AG04449 (cell line): ENCODE measurements around the gene ERCC1.
A peak's percentile ranks its signal among the peaks of the same experiment; 100 is the strongest.

Source experiments
- CTCF ChIA-PET: fragments of 350-600 bp; formaldehyde crosslinking; extraction: SDS; loops from one replicate; lab custom pipeline; 2021; ENCODE audit warnings: antibody characterized with exemption; lab: Yijun Ruan, JAX
- POLR2A ChIA-PET: fragments of 400-600, 350-600 bp; formaldehyde crosslinking; extraction: SDS; loops from one replicate; lab custom pipeline; 2020; ENCODE audit warnings: antibody characterized with exemption, inconsistent platforms; lab: Yijun Ruan, JAX
- DNase-seq: peaks from one replicate; pipeline ENCODE4 v3.0.0-alpha.2; 2010; ENCODE audit warnings: low read depth, low spot score
- H3K4me3 ChIP-seq: 2 replicates; pipeline ENCODE4 v1.5.1; 2011; ENCODE audit warnings: low read depth, mild to moderate bottlenecking, control low read depth, low read length
- CTCF ChIP-seq: IDR thresholded peaks from one replicate; pipeline ENCODE4 v1.5.1; 2011; ENCODE audit warnings: mild to moderate bottlenecking, moderate library complexity, low read length, control low read depth, inconsistent platforms; ENCODE audit not compliant: insufficient read depth; ENCODE audit errors: missing control alignments

The ERCC1 gene

GRCh38 chr19:45382426-45382825 lies 41.3 kb downstream of the ERCC1 start:
- POLR2A ChIA-PET, result no interaction called here
- TF ChIP-seq CTCF, result no peak
- CTCF ChIA-PET, result interaction anchor here (1.0 kb wide), 2 partner anchors 9 to 21 kb away, joined by 4 to 6 read pairs; no protein-coding TSS in a partner anchor
- H3K4me3 ChIP-seq, result no peak overlapping the region
- DNase-seq, result no peak

- no peak for DNase-seq
- CTCF ChIA-PET, result interaction anchor here (1.4 kb wide), 1 partner anchor 105 kb away, joined by 4 read pairs; no protein-coding TSS in a partner anchor
- no peak overlapping the region for H3K4me3 ChIP-seq
- POLR2A ChIA-PET, result no interaction called here
- TF ChIP-seq CTCF, result no peak
Observed at GRCh38 chr19:45380107-45380506, 43.6 kb downstream of the ERCC1 start.

GRCh38 chr19:45376045-45376724 lies 47.5 kb downstream of the ERCC1 start:
- ChIA-PET CTCF (interaction anchor here (1.1 to 2.4 kb wide), 5 partner anchors 26 to 110 kb away, joined by 6 to 10 read pairs (median 6); partner anchors contain the start of gene PPP1R13L), POLR2A (no interaction called here)
- DNase-seq, result peak; percentile 86
- no peak overlapping the region for H3K4me3 ChIP-seq
- TF ChIP-seq CTCF, result no peak

- CTCF ChIA-PET, result interaction anchor here (0.8 to 2.8 kb wide), 5 partner anchors 33 to 115 kb away, joined by 3 to 7 read pairs (median 5); no protein-coding TSS in a partner anchor
- POLR2A ChIA-PET, result no interaction called here
- H3K4me3 ChIP-seq, result peak within 1 kb of the TSS; percentile 79
- TF ChIP-seq CTCF, result no peak
- peak; percentile 84 for DNase-seq
Observed at GRCh38 chr19:45370410-45371204, 53.1 kb downstream of the ERCC1 start, which contains the start of gene ERCC2. ERCC2 (minus strand) TSS chr19:45370573; CDS start chr19:45370540, 33 bp downstream.

GRCh38 chr19:45368737-45369340 lies 54.9 kb downstream of the ERCC1 start:
- peak overlapping the region; percentile 15; the same call in 1 of the 2 replicates for H3K4me3 ChIP-seq
- no peak for DNase-seq
- TF ChIP-seq CTCF, result no peak
- POLR2A ChIA-PET, result no interaction called here
- CTCF ChIA-PET, result interaction anchor here (1.3 to 2.8 kb wide), 4 partner anchors 33 to 116 kb away, joined by 3 to 13 read pairs (median 6); no protein-coding TSS in a partner anchor

- POLR2A ChIA-PET, result no interaction called here
- no peak for DNase-seq
- TF ChIP-seq CTCF, result no peak
- H3K4me3 ChIP-seq, result no peak overlapping the region
- CTCF ChIA-PET, result interaction anchor here (1.3 to 2.8 kb wide), 3 partner anchors 34 to 117 kb away, joined by 3 to 13 read pairs (median 7); no protein-coding TSS in a partner anchor
Observed at GRCh38 chr19:45368127-45368526, 55.6 kb downstream of the ERCC1 start.
